ES-I3 (cell line): ENCODE results near the gene TFDP2.

Source experiments
- H3K36me3 ChIP-seq: 2 replicates; pipeline ENCODE4 v1.6.1; 2013; ENCODE audit warnings: mild to moderate bottlenecking, low read length, control low read depth, moderate library complexity; ENCODE audit not compliant: insufficient read depth
- H3K4me1 ChIP-seq: 2 replicates; pipeline ENCODE4 v1.6.1; 2013; ENCODE audit warnings: mild to moderate bottlenecking, control low read depth, low read length; ENCODE audit not compliant: insufficient read depth
- H3K9ac ChIP-seq: 2 replicates; pipeline ENCODE4 v1.6.1; 2013; ENCODE audit warnings: low read depth, mild to moderate bottlenecking, low read length, moderate library complexity
- H3K9me3 ChIP-seq: 2 replicates; pipeline ENCODE4 v1.6.1; 2013; ENCODE audit warnings: mild to moderate bottlenecking, low read length, moderate library complexity; ENCODE audit not compliant: control insufficient read depth, insufficient read depth

The TFDP2 gene

DNA sequence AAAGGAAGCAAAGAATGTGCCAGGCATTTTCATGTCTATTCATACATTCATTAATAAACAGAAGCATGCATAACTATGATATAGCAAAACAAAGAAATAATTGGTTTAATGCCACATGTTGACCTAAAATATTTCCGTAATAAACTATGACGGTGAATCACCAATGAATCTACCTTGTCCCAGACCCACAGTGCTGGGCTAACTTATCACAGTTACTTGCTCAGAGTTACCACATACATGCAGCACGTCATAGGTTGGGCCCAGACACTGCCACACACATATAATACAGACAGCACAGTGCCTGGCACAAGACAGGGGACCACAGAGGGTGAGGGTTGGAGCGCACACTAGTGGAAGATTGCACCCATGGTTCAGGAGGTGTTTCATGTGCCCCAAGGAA lies 186.0 kb downstream of the TFDP2 start:
- peaks cover 8% of the 10 kb centered on the region; the same call in 1 of the 2 replicates for H3K4me1 ChIP-seq
- H3K9me3 ChIP-seq: no peaks in the 10 kb centered on the region
- H3K36me3 ChIP-seq: peaks cover 5% of the 10 kb centered on the region; the same call in 1 of the 2 replicates
- H3K9ac ChIP-seq: no peak overlapping the region

DNA sequence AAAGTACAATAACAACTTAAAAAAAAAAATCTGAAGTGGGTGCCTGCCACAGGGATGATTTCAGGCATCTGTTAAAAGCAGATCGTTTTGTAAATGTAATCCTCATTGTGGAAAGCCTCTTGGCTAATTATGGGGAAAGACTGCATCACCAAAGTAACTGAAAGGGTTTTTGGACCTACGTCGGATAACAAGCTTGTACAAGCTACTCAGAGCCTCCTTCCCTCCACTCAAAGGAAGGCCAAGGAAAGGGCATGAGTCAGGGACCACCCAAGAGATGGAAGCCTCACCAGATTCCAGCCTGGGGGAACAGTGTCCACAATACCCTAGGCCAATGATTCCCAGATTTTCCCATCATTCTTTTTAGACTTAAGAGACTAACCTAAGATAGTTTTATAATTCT lies 188.6 kb downstream of the TFDP2 start:
- Histone ChIP-seq H3K4me1 (peaks cover 8% of the 10 kb centered on the region; the same call in 1 of the 2 replicates), H3K36me3 (peaks cover 5% of the 10 kb centered on the region; the same call in 1 of the 2 replicates), H3K9ac (no peak overlapping the region), H3K9me3 (no peaks in the 10 kb centered on the region)

DNA sequence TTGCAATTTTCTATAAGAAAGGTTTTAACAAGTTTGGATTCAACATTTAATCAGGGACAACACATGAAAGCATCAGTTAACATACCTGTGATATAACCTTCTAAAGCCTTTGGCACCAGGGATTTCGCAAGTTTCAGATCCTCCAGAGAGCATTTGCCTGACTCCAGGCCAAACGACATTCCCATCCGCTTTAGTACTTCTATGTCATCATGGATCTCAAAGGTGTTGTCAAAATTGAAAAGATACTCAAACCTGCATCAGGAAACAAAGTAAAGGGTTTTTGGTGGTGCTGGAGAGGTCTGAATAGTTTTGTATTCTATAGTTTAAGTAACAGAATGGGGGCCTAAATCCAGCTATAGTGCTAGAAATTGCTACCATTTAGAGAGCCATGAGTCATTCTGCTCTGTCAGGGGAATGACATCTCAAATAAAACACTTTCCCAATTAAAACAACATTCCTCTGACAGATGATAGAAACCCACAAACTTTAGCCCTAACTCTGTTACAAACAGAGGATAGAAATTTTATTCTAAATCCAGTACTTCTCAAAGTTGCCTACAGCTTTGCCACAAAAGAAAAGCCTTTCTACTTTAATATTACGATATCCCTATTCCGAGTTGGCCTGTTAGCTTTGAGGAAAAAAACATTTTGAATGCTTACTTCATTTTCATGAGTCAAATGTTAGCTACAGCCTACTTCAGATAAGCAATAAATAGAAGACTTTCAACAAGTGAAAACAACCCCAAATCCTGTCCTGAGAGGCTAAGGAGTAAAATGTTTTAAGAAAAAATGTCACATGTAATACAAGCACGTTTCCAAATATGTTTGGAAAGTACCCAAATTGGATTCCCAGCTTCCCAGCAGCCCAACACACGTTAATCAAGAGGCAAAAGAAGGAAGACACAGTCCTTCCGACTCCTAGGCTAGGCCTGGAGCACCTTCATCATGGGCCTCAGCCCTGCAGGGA lies 189.5 kb downstream of the TFDP2 start:
- no peaks in the 10 kb centered on the region for H3K9me3 ChIP-seq
- H3K36me3 ChIP-seq: peaks cover 5% of the 10 kb centered on the region; the same call in 1 of the 2 replicates

DNA sequence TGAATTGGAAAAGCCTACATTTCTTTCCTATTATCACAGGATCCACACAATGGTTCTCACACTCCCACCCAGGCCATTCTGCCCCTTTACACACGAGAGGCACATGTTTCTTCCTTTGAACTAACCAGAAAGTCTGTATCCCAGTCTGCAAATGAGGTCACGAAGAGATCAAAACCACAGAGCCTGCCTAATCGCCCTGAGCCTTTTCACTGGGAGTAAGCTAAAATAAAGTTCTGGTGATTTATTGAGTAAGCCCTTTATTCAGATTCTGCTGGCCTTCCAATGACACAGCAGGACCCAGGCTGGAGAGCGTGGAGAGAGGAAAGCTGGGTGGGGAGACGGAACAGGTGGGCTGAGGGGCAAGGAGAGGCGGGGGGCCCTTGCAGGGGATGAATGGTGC lies 194.2 kb downstream of the TFDP2 start:
- Histone ChIP-seq H3K9ac (no peak overlapping the region), H3K4me1 (peaks cover 3% of the 10 kb centered on the region; the same call in 1 of the 2 replicates), H3K36me3 (peaks cover 10% of the 10 kb centered on the region), H3K9me3 (no peaks in the 10 kb centered on the region)

More for the DNA sequence above, 189.5 kb downstream of the TFDP2 start:
- no peak overlapping the region for H3K9ac ChIP-seq
- H3K4me1 ChIP-seq: peaks cover 8% of the 10 kb centered on the region; the same call in 1 of the 2 replicates

DNA sequence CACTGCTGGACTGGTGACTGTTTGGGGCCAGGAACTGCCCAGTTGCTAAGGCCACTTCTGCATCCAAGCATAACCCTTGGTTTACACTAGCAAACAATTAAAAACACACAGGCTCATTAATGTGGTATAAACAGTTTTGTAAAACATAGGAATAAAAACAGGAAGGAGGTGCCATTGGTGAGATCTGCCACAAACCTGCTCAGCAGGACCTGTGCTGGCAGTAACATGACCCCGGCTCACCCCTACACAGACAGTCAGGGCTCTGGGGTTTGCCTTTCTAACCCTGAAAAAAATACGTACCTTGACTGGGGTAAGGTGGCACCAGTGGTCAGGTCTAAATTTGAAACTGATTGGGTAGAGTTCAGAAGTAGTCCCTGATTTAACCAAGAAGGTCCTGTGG lies 196.7 kb downstream of the TFDP2 start:
- Histone ChIP-seq H3K4me1 (no peaks in the 10 kb centered on the region), H3K9ac (no peak overlapping the region), H3K9me3 (no peaks in the 10 kb centered on the region), H3K36me3 (peaks cover 5% of the 10 kb centered on the region; the same call in 1 of the 2 replicates)

DNA sequence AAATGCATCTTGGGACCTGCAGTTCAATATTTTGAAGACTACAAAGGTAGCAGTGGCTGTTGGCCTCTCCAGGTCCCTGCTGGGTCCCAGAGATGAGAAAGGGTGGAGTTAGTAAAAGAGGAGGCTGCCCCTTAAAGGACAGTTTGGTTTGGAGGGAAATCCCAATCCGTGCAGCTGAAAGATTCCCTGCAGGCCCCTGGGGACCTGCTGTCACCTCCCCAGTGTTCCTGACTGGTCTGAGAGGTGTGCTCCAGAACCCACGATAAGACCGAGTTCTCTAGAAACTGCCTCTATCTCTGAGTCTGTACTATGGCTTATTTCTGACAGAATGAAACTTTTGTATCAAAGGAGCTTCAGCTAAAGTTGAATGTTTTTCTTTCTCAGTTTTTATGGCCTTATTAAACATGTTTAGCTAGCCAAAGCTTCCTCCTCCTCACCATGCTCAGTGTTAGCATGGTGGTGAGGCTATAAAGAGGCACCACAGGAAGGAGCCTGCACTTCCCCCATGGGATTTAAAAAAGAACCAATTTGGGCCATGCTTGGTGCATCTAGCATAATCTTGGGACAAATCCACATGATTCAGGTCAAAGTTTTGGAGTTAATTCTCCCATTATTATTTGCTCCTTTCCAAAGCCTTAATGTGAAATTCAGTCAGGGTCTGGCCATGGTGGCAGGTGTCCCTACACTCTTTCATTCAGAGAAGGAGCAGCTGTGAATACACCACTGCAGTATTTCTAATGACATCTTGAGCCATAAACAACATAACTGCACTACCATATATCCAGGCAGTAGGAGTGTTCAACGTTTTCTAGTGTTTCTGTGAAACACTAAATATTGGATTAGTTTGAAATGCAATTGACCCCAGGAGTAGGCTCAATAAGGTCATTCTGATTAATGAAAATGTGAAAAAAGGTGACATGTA lies 198.5 kb downstream of the TFDP2 start:
- peaks cover 5% of the 10 kb centered on the region; the same call in 1 of the 2 replicates for H3K36me3 ChIP-seq
- no peaks in the 10 kb centered on the region for H3K9me3 ChIP-seq
- no peaks in the 10 kb centered on the region for H3K4me1 ChIP-seq

DNA sequence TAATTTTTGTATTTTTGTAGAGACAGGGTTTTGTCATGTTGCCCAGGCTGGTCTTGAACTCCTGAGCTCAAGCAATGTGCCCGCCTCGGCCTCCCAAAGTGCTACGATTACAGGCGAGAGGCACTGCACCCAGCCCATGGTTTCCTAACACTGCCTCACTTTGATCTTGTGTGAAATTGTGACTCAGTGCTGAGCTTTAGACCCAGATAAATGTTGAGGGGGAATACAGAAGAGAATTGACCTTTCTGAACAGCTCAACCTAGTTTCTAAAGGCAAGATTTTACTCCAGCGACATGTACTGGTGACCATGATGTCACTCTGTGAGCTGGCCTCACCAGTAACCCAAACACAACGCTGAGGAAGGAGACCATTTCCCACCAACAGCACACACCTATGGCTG lies 199.4 kb downstream of the TFDP2 start:
- no peak overlapping the region for H3K9ac ChIP-seq
- no peaks in the 10 kb centered on the region for H3K9me3 ChIP-seq
- H3K36me3 ChIP-seq: peaks cover 5% of the 10 kb centered on the region; the same call in 1 of the 2 replicates
- H3K4me1 ChIP-seq: no peaks in the 10 kb centered on the region

More for the DNA sequence above, 198.5 kb downstream of the TFDP2 start:
- H3K9ac ChIP-seq: no peak overlapping the region

DNA sequence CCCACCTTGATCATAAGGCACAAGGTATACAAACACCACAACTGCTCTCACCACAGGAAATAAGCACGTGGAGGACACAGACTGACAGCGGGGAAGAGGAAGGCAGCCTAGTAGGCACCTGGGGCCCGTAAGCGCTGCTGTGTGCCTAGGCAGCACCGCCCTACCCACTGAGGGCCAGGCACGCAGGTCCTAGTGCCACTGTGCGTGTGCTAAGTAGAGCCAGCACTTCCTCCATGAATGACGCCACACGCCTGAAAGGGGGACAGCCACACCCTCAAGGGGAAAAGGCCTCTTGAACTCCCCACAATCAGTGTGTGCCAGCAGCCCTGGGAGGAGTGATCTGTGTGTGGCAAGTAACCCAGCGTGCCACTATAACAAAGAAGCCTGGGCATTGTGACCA lies 199.9 kb downstream of the TFDP2 start:
- peaks cover 5% of the 10 kb centered on the region; the same call in 1 of the 2 replicates for H3K36me3 ChIP-seq
- H3K9me3 ChIP-seq: no peaks in the 10 kb centered on the region
- H3K4me1 ChIP-seq: no peaks in the 10 kb centered on the region
- no peak overlapping the region for H3K9ac ChIP-seq

DNA sequence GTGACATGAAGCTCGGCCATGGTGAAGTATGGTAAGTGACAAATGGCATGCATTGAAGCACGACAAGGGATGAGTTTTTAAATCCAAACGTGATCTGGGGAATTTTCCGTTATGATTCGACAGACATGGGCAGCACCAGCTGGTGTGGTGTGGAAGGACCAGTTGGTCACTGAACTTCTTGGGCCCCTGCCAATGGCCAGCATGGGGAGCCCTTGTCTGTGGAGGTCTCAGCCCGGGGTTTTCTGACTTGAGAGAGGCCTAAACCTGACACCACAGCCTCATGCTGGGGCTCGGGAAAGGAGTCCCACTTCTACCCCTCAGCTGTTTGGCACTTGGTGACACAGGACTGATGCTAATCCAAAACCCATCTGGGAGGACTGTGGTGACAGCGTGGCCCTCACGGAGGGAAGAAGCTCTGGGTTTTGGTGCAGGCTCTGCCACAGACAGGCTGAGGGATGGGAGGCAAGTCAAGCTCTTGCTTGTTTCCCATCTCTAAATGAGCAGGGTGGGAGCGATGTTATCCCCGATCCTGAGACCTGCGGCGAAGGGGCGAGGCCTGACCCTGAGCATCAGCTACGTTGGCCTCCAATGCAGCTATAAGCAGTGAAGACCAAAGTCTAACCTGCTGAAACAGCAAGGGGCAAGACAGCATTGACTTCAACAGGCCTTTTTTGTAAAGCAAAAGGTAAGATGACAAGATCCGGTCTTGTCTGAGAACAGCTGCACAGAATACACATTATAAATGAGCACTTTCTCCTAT lies 203.4 kb downstream of the TFDP2 start:
- Histone ChIP-seq H3K9me3 (no peaks in the 10 kb centered on the region), H3K9ac (no peak overlapping the region), H3K36me3 (no peaks in the 10 kb centered on the region), H3K4me1 (no peaks in the 10 kb centered on the region)

DNA sequence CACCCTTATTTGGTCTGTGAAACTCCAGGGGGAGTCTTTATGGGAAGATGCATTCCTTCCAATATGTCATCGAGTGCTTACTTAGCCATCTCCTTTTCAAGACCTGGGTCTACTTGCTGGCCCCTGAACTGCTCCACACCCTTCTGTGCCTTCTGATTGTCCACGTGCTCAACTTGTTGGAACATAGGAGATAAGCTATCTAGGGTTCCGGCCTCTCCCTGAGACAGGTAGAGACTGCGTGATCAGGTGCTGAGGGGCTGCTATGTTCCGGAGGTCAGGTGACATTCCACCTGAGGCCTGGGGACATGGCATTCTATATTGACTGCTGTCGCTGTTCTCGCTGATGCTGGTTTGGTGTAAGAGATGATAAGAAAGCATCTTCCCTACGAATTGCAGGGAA lies 207.3 kb downstream of the TFDP2 start:
- H3K9ac ChIP-seq: no peak overlapping the region
- H3K4me1 ChIP-seq: peaks cover 4% of the 10 kb centered on the region; the same call in 1 of the 2 replicates
- no peaks in the 10 kb centered on the region for H3K9me3 ChIP-seq
- no peaks in the 10 kb centered on the region for H3K36me3 ChIP-seq

DNA sequence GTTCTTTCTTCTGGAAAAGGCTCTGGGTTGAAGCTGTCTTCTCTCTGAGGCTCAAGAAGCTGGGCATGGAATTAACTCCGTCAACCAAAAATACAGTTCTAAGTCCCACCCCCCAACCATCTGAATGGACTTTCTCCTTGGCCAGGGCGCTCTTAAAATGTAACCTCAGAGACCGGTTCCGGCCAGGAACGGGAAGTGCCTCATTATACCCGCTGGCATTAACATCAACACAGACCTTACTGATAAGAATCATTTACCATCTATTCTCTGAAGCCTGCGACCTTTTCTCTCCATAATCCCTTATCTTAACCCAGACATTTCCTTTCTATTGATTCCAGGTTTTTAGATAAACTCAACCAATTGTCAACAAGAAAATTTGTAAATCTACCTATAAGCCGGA lies 208.3 kb downstream of the TFDP2 start:
- H3K4me1 ChIP-seq: peaks cover 4% of the 10 kb centered on the region; the same call in 1 of the 2 replicates
- no peak overlapping the region for H3K9ac ChIP-seq
- no peaks in the 10 kb centered on the region for H3K9me3 ChIP-seq
- H3K36me3 ChIP-seq: no peaks in the 10 kb centered on the region

DNA sequence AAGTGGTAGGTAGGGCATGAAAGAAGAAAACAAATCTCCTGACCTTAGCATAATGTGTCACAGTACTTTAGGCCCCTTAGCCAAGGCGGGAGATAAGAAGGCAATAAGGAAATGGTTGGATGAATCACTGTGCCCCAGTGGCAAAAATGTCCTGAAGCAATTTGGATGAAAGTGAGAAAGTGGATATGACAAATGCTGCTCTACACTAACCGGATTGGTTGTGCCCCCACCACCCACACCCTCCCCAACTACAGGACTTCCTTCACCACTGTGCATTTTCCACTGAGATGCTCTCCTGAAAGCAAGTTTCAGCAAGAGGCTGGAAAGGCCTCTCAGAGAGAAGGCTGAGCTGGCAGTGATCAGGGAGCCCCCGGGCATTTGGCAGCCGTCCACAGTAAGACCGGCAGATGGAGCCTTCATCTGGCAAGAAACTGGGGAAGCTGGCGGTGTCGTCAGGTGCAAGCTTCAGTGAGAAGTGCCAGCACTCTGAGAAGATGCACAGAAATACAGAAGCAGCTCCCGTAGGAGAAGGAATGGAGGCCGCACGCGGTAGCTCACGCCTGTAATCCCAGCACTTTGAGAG lies 209.1 kb downstream of the TFDP2 start:
- Histone ChIP-seq H3K36me3 (no peaks in the 10 kb centered on the region), H3K4me1 (peaks cover 4% of the 10 kb centered on the region; the same call in 1 of the 2 replicates), H3K9me3 (no peaks in the 10 kb centered on the region), H3K9ac (no peak overlapping the region)

DNA sequence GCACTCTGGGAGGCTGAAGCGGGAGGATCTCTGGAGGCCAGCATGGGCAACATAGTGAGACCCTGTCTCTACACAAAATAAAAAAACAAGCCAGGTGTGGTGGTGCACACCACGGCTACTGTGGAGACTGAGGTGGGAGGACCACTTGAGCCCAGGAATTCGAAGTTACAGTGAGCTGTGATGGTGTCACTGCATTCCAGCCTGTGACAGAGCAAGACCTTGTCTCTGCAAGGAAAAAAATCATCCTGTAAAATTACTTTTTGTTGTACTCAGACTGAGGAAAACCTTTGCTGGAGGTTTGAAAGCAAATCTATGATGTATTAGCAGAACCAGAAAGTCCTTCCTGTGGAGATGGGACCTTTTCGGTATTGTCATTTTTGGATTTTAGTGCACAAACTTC lies 209.6 kb downstream of the TFDP2 start:
- Histone ChIP-seq H3K4me1 (peaks cover 4% of the 10 kb centered on the region; the same call in 1 of the 2 replicates), H3K36me3 (no peaks in the 10 kb centered on the region), H3K9me3 (no peaks in the 10 kb centered on the region), H3K9ac (no peak overlapping the region)
